Cardiac fibroblast (primary cell): ENCODE data around the gene ATP9A.

Experiments used
- DNase-seq, 2 donors: peaks; one replicate each; pipeline versions ENCODE4 v3.0.0 to v3.0.0-alpha.2; 2010; ENCODE audit warnings: low read depth in 2 of 2
- H3K4me3 ChIP-seq, 2 donors: replicated peaks in 1 of 2; 1 replicate in 1 of 2; 2 replicates in 1 of 2; pipeline ENCODE4 v1.5.1; 2011; ENCODE audit warnings: low read depth in 2 of 2, low read length in 2 of 2, mild to moderate bottlenecking in 2 of 2, moderate library complexity in 1 of 2
- TF ChIP-seq, protein P1 (sequence below): IDR thresholded peaks from one replicate; pipeline ENCODE4 v1.5.1; 2011; ENCODE audit warnings: low read depth, mild to moderate bottlenecking, low read length, inconsistent platforms

Gene ATP9A

DNA sequence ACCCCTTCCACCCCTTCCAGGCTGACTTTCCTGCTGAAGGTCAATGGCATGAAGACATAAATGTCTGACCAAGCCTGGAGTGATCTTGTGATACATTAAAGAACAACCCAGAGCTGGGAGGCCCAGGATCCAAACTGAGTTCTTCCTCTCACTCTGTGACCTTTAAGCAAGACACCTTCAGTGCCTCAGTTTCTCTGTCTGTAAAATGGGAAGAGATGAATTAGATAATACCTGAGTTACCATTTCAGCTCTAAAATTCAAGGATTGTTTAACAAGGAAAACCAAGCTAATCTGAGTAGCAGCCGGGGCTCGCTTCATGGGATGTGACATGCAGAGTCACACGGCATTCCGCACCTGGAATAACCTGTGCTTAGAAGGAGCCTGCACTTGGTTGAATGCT, 218.7 kb downstream of the ATP9A start:
- DNase-seq, result no peak
- TF ChIP-seq, protein P1, sequence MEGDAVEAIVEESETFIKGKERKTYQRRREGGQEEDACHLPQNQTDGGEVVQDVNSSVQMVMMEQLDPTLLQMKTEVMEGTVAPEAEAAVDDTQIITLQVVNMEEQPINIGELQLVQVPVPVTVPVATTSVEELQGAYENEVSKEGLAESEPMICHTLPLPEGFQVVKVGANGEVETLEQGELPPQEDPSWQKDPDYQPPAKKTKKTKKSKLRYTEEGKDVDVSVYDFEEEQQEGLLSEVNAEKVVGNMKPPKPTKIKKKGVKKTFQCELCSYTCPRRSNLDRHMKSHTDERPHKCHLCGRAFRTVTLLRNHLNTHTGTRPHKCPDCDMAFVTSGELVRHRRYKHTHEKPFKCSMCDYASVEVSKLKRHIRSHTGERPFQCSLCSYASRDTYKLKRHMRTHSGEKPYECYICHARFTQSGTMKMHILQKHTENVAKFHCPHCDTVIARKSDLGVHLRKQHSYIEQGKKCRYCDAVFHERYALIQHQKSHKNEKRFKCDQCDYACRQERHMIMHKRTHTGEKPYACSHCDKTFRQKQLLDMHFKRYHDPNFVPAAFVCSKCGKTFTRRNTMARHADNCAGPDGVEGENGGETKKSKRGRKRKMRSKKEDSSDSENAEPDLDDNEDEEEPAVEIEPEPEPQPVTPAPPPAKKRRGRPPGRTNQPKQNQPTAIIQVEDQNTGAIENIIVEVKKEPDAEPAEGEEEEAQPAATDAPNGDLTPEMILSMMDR, result no peak

DNA sequence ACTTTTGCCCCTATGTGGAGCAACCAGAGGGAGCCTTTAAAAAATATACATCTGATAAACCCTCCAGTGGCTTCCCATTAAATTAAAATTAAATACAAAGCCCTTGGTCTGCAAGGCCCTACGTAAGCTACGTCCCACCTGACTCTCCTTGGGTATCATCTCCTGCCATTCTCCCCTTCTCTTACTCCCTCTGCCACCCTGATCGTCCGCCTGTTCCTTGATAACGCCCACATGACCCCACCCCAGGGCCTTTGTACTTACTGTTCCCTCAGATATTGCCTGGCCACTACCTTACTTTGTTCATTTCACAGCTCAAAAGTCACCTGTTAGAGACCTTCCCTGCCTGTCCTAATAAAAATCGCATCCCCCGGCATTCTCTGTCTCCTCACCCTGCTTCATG, 220.2 kb downstream of the ATP9A start:
- no peak for DNase-seq
- TF ChIP-seq, protein P1, result no peak

More for the DNA sequence above, 218.7 kb downstream of the ATP9A start:
- no peak overlapping the region for H3K4me3 ChIP-seq

More for the DNA sequence above, 220.2 kb downstream of the ATP9A start:
- no peak overlapping the region for H3K4me3 ChIP-seq
